ENCODE results near the gene KNCN. TPM values are rescaled to one million over a fixed set of nuclear protein-coding genes. Genes with fewer than 3 reads are reported as not detected.

The KNCN gene
- total RNA-seq, 1 experiment from 2014 or later = not detected

- TF ChIP-seq ERG (CRISPR knock-in tag; IDR thresholded peaks at IDR 0.05) (no peak), MYBL2 (CRISPR knock-in tag; IDR thresholded peaks at IDR 0.05) (no peak), FOXP4 (CRISPR knock-in tag; IDR thresholded peaks at IDR 0.05) (no peak), CTCF (IDR thresholded peaks at IDR 0.05) (no peak), FOXJ3 (CRISPR knock-in tag; IDR thresholded peaks at IDR 0.05; ENCODE audit: borderline replicate concordance) (no peak), NR1H2 (CRISPR knock-in tag; IDR thresholded peaks at IDR 0.05) (no peak)
Measured at GRCh38 chr1:46501528-46501927, 49.9 kb downstream of the KNCN start (continued).

GRCh38 chr1:46497665-46498064, 53.8 kb downstream of the KNCN start:
- Mint-ChIP-seq H3K9me3 (no peaks in the 10 kb centered on the region), H3K4me1 (peaks cover 25% of the 10 kb centered on the region), H3K27ac (no peak overlapping the region), H3K4me3 (no peak overlapping the region), H3K27me3 (ENCODE audit: low read depth) (peaks cover 55% of the 10 kb centered on the region), H3K36me3 (no peaks in the 10 kb centered on the region)
- no peak for DNase-seq (ENCODE audit: low spot score)
- ATAC-seq = no peak
- ChIA-PET CTCF (no interaction called here), POLR2A (no interaction called here)
- TF ChIP-seq ERG (CRISPR knock-in tag; IDR thresholded peaks at IDR 0.05) = no peak
- TF ChIP-seq NFE2L1 (CRISPR knock-in tag; IDR thresholded peaks at IDR 0.05) = no peak
- TF ChIP-seq EMX1 (CRISPR knock-in tag; IDR thresholded peaks at IDR 0.05) = no peak
- TF ChIP-seq MAX (CRISPR knock-in tag; IDR thresholded peaks at IDR 0.05) = no peak
- TF ChIP-seq ZNF416 (CRISPR knock-in tag; IDR thresholded peaks at IDR 0.05) = no peak
- TF ChIP-seq ZNF425 (CRISPR knock-in tag; conservative IDR thresholded peaks at IDR 0.05) = no peak
- TF ChIP-seq ZSCAN18 (CRISPR knock-in tag; IDR thresholded peaks at IDR 0.05) = no peak
- no peak for TF ChIP-seq NR2C2 (CRISPR knock-in tag; IDR thresholded peaks at IDR 0.05)
- no peak for TF ChIP-seq ATF6 (CRISPR knock-in tag; IDR thresholded peaks at IDR 0.05)
- no peak for TF ChIP-seq FOXP4 (CRISPR knock-in tag; IDR thresholded peaks at IDR 0.05)
- TF ChIP-seq ZNF121 (CRISPR knock-in tag; IDR thresholded peaks at IDR 0.05) = no peak
- TF ChIP-seq FOXK1 (CRISPR knock-in tag; IDR thresholded peaks at IDR 0.05) = no peak

All from WTC11 (cell line).